ENCODE data around the gene CHST1.

The CHST1 gene

DNA sequence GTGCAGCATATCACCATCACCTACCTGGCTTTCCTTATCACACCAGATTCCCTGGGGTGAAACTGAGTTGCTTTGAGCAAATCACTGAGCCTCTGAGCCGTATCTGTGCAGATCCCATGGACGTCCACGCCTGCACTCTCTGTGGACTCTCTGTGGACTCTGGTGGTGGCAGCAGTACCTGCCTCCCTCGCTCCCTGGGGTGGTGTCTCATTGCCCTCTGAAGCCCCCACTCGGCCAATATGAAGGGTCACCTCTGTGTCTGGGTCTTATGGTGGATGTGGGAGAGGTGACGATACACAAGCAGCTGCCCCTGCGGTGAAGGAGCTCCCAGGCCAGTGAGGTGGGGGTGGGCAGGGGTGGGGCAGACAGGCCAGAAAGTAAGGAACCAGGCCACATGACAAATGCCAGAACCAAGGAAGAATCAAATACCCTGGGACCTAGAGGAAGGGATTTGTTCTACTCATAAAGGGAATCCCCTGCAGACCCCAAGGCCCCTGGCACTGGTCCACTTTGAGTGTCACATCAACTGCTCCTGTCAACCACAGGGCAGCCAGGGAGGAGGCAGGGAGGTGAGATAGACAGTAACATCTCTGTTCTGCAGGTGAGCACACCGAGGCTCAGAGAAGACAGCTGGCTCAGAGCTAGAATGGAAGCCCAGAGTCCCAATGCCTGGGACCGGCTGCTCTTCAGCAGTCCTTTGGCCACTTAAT lies 9.2 kb upstream of the CHST1 start:
- DNase-seq: no peak

DNA sequence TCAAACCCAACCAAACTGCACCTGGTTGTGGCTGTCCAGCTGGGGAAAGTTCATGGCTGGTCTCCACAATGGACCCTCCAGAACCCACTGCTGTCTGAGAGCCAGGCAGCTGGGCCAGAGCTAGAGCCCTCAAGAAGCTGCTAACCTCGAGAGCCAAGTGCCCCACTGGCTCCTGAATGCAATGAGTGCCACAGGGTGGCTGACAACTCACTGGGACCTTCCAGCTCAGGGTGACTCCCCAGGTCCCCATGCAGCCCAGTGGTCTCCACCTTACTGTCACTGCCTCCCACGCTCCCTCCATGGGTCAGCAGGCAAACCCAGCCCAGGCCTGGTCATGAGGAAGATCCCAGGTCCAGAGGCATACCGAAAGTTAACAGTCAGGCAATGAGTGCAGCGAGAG lies 8.0 kb upstream of the CHST1 start:
- DNase-seq: no peak

DNA sequence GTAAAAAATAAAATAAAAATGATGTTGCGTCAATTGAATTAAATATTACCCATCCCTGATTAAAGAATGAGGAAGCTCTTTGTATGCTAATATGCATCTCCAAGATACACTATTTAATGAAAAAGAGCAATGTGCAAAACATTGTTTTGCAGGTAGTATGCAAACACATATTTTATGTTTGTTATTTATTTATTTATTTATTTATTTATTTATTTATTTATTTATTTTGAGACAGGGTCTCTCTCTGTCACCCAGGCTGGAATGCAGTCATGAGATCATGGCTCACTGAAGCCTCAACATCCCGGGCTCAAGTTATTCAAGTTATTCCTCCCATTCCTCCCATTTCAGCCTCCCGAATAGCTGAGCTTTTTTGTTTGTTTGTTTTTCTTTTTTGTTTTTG lies 7.2 kb upstream of the CHST1 start:
- DNase-seq: no peak

DNA sequence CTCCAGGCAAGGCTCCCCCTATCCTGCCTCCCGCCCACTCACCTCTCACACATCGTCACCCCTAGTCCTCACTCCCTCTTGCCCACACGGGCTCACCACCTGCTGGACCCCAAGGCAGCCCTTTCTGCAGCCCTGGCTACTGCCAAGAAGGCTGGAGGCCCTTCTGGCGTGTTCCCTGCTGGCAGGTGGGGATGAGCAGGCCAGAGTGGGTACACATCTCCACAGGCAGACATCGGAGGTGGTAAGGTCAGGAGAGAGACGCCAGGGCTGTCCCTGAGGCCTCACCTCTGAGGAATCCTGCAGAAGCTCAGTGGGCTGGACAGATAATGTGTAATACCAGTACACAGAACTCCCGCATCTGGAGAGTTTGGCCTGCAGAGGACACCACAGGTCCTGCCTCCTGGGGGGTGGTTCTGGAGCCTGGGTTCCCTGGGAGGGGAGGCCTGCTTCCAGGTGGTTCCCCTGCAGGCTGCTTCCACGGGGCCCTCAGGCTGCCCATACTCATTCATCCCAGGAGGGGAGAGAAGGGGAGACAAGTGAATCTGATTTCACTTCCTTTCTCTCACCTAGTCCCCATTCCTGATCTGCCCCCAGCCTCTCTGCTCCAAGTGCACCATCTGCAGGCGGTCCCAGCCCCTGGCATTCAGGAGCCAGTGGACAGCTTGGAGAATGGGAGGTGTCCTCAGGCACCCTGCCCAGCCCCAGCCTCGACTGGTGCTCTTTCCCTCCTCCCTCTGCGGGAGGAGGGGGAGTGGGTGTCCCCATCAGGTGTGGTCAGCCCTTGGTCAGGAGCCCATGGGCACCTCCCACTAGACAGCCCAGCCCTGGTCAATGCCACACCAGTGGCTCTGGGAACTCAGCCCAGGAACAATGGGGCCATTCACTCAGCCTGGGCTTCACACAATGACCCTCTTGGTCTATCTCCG lies 6.1 kb upstream of the CHST1 start:
- DNase-seq: no peak

DNA sequence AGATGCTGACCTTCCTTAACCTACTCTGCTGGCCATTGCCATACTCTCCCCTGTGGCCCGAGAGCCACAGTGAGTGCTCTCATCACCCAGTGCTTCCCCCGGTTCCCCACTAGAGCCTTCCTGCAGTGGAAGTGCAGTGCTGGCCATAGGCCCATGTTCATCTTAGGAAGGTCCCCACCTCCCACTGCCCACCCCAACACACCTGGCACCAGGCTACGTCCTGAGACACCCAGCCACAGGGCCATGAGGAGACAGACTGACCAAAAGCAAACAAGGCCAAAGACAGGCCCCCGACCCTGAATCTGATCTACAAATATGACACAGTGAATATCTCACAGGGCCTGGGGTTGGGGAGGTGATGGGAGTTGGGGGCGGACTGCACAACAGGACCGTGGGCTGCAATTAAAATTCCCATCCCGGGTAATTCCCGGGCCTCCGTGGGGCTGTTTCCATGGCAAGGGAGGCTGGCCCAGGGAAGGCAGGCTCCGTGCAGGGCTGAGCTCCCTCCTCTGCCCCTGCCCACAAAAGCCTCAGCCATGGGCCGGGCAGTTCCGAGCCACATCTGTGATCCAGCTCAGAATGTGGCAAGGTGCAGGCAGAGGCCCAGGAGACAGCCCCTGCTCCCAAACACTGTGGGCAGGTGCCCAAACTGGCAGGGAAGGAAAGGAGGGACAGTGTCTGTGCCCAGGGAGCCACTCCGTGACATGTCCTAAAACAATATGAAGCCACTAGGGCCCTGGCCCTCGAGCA lies 5.1 kb upstream of the CHST1 start:
- DNase-seq: no peak

DNA sequence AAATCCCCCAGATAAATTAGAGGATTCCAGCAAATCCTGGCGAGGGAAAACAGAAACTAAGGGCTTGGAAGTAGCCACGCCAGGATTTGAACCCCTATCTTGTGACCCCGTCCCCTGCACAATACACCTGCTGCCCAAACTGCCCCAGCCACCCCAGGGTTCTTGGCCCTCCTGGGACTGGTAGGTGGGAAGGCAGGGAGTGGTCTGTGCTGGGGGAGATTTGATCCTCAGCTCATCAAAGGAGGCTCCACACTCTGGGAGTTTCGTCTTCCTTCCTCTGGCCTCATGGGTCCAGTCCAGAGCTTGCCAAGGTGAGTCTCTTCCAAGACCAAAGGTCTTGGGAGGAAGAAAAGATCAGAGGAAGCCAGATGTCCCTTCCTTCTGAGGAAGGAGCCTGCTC lies 4.5 kb upstream of the CHST1 start:
- DNase-seq: no peak

DNA sequence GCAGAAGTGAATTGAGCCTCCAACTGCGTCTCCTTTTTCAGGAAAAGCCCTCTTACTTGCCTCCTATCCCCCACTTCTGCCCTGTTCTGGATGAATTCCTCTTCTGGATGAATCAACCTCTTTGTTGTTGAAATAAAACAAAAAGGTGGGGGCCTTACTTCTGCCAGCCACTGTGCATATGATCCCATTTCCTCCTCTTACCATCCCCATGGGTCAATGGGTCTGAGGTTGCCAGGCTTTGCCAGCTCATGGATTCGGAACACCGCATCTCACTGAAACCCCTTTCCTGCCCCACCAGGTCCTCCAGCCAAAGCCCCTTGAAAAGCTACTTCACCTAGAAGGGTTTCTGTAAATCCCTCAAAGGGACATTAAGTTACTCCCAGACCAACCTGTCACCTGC lies 3.7 kb upstream of the CHST1 start:
- DNase-seq: no peak

DNA sequence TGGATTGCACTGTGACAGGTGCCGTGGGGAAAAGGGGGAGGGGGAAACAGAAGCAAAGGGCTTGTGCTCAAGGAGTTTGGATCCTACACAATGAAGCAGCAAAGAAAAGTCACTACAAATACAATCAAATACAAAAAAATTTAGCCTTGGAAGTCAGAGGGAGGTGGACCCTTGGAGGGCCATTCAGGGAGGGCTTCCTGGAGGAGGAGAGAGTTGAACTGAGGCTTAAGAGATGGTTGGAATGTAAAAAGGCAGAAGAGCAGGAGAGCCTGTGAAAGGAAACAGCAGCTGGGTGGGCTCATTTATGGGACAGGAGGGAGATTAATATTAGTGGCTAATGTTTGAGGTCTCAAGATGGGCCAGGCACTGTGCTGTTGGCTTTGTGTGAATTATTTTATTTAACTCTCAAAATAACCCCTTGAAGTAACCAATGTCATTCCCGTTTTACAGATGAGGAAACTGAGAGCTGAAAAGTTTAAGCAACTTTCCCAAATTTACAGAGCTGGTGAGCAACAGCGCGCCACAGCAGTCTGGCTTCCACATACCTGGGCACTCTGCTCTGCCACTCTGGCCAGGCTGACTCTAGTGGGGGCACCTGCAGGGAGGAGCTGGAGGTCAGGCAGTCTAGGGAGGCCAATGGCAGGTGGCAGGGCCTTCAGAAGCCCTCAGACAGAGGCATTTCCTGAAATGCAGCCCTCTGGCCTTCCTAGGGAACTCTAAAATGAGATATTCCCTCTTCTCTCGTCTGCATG lies 2.7 kb upstream of the CHST1 start:
- no peak for DNase-seq

DNA sequence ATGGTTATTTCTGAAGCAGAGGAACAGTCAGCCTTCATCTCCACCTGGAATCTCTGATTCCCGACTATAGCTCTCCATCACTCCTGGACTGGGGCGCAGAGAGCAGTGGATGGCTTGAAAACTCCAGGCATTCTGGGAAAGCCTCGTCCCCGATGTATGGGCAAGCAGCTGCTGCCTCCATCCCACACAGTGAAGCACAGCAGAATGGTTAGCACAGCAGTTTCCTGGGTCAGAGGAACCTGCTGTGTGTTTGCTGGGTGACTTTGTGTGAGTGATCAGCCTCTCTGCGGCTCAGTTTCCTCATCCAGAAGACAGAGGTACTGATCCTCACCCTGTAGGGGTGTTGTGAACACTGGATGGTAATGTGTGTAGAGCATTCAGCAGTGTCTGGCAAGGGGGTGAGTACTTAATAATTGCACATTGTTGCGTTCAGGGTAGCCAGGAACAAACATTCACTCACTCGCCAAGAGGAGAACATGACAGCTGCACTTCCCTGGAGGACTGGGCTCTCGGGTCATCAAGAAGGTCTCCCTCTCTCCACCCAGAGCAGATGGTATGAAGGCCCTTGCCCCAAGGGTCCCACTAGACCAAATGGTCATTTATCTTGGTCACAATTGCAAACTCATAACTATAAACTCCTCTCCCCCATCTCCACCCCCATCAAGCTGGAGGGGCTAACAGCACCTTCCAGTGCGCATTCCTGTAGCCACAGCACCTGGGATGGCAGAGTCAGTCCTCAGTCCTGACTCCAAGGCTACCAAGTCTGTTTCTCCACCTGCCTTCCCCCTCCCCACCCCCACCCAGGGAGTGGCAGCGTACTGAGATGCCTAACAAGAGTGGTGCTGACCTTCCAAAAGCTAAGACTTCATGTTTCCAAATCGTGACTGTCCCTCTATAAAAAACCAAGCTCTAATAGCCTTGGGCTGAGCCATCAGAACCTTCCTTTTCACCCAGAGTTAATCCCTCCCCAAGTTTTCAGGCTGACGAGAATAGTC lies 1.5 kb upstream of the CHST1 start:
- no peak for DNase-seq

DNA sequence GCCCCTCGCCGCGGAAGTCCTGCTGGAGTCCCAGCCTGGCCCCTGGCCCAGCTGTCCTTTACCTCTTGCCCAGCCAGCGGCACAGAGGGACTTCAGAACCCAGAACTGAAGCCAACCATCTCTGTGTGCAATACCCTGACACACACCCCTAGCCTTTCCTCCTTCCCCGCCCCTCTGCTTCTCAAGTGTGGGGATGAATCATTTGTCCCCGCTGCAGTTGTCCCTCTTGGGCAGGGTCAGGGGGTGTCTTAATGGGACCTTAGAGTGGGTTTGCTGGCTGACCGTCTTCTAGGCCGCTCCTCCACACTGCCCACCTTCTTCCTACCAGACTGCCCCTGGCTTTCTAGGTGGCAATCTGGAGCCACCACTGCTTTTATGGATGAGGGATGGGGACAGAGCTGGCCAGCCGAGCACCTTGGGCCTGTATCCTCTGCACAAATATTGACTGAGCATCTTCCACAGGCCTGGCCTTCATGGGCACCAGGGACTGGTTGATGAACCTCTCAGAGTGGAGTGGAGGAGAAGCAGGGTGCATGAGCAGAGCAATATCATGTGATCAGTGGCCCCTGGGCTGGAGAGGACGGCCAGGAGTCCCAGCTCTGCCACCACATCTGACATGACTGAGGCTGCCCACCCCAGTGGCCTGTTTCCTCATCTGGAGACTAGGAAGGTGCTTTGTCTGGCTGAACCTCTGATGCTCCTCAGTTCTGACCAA lies 668 bp upstream of the CHST1 start:
- no peak for DNase-seq

DNA sequence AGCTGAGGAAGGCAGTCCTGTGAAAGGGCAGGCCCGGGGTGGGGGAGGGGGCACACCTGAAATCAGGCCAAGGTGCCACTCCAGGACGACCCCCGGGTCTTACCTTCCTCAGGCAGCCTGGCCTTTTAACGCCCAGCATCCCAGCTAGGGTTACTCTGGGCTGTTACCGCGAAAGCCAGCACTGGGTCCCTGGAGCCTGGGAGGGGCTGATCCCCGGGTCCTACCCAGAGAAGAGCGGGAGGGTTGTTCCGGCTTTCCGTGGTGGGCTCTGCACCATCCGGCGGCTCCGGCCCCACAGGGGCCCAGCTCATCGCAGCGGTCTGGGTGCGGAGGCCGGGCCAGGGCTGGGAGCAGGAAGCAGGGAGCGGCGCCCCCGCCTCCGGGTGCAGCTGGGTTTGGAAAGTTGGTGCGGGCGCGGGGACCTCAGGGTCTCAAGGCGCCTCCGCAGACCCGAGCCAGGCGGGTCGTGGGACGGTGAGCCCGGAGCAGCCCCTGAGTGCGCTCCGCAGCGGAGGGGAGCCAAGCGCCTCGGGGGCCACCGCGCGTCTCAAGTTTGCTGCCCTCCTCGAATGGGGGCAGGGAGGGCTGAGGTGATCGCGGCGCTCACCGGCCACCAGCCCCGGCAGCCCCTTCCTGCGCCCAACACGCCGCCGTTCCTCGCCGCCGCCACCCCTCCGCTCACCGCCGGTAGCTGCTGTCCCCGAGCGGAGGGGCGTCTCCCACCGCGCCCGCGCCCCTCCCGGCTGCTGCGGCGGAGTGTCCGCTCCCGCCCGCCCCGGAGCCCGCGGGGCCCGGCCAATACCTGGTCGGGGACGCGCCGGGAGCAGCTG lies 831 bp downstream of the CHST1 start:
- DNase-seq: no peak

DNA sequence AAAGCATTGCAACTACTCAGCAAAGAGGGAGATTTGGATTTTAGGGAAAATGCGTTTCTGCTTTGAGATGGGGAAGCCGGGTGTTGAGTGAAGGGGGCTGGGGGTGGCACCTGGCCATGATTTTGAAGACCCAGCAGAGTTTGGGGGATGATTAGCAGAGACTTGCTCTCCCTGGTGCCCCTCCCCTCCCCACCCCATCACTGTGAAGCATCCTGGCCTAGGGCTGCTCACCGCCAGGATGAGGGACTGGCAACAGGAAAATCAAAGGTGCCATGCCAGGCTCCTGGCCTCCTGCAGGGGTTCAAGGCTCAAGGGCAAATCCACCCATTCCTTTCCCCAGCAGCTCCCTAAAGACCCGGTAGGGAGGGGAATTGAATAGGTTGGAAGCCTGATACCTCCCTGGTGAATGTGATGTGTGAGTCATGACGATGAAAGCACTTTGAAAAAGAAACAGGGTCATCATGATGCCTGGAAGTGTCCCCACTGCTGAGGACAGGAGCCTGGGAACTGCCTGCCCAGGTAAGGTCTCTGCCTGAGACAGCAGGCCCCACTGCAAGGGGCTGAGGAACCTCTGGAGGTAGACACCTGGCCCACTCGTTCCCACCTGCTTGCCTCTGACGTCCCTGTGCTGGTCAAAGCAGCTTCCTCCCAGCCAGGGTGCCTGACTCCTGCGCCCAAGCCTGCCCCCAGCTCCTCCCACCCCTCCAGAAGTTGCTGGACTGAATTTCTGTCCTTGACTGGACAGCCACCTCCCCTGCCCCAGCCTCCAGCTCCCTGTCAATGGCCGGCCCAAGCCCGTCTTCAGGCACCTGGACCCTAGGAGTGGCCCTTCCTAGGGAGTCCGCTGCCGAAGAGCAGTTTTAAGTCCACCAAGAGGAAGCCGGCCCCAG lies 1.7 kb downstream of the CHST1 start:
- DNase-seq: no peak

DNA sequence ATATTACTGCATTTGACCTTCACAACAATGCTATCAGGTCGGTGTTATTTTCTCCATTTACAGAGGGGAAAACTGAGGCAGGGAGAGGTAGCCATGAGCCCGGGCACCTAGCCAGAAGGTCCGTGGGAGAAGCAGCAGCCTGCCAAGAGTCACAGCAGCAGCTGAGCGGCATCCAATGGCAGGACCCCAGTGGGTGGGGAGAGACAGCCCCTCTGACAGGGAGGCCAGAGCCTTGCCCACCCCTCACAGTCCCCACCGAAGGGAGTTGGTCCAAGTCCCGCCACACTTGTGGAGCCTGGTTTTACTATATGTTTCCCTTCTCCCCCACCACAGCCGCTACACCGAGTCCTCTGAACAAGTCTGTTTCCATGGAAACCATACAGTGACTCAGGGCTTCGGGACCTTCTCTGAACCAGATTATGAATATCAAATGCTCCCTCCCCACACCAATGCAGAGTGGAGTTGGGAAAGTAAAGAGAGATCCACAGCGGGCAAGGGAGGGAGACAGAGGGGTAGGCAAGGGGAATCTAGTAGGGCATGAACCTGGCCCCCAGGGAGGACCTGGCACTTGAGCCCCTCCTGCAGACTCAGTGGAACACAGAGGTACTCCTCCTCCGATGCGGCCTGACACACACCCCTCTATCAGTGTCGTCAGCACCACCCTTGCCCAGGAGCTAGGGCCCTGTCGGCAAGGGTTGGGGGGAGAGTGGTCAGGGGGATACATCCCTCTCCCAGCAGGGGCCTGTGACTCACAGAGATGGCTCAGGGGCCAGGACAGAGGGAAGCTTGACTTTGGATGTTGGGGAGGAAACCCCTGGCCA lies 2.5 kb downstream of the CHST1 start:
- no peak for DNase-seq

DNA sequence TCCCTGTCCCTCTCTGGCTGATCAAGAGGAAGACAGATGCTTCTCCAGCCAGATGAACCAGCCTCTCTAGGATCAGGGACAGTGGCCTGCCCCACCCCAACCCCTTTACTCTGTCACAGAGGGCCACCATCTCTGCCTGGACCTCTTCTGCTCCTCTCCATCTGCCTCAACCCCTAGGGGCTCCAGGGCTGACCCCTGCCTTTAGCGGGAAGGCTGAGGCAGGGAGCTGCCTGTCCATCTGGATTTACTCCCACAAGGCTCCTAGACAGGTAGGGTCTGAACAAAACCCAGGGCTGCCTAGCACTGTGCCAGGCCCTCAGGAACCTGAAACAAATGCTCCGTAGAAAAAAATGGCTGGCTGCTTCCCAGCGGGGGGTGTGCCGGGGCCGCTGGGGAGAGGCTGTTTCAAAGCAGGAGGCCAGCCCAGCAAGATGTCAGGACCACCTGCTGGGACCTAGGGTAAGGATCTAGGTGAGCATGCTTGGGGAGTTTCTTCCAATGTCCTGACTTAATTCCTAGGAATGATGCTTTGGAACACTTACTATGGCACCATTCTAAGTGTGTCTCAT lies 3.2 kb downstream of the CHST1 start:
- DNase-seq: no peak

DNA sequence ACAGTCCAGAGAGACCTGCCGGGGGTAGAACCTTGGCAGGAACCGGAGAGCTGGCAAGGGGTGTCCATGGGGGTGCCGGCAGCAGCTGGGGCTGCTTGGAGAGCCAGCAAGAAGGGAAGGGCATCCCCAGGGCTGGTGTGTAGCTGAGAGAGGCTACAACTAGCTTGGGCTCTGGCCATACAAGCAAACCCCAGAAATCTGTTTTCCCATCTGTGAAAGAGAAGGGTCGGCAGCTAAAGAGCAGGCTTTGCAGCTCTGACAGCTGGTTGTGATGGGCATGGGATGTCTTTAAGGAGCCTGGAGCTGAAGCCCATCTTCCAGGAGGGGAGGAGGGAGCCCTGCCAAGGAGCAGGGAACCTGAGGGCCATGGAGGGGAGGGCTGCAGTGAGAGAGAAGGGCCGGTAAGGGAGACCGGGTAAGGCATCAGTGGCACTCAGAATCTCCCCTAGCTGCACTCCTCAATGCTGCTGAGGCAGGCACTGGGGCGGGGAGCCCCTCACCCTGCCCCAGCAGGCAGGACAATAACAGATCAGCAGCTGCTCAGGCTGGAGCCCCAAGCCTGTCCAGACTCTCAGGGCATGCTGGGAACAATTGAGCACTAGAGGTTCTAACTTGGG lies 3.9 kb downstream of the CHST1 start:
- no peak for DNase-seq

DNA sequence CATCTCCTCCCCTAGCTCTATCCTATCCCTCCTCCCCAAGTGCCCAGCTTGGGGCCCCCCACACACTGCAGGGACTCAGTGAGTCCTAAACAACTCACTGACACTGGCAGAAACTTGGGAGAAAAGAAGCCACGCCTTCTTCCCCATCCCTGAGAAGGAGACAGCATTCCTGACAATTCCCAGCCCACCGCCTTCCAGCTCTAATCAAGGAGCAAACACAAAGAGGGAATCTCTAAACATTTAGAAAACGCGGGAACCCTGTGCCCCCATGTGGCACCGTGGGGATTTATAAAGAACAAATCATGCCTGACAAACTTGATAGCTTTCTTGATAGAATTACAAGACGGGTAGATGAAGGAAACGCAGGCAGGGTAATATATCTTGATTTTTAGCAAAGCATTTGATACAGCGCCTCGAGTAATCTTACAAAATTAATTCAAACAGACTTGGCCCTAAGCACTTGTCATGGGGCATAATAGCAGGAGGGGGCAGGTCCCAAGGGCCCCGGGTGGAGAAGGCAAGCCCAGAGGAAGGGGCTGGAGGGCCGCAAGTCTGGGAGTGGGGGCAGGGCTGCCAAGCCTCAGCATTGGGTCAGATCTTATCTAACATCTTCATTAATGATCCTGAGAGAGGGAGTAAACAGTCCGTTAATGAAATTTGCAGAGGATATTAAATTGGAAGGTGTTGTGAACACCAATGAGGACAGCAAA lies 4.5 kb downstream of the CHST1 start:
- DNase-seq: no peak

DNA sequence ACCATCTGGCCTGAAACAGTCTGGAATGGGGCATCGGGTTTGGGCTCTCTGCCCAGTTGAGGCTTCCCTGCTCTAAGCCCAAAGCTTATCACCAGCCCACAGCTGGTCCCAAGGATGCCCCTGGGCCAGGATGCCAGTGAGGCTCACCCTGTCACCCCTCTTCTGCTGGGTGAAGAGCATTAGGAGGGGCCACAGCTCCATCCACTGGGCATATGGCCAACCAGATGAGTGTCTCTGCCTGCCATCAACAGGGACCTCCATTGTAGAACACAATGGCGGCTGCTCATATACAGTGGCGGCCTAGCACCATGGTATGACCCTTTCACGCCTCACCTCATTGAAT lies 5.6 kb downstream of the CHST1 start:
- no peak for DNase-seq

Measured in CD4-positive, alpha-beta T cell treated with Interleukin-17A for 4 hours (primary cell).